Skin epidermis (tissue), 12 donors: ENCODE results near the gene B3GAT1.

Source experiments
- H3K27ac ChIP-seq, 21 experiments: fragments of 200-600 bp; sonication (generic) in 11 of 21; one replicate each; pipeline ENCODE4 v1.5.0; 2020; ENCODE audit warnings: mild to moderate bottlenecking in 3 of 21, inconsistent platforms in 2 of 21, moderate library complexity in 2 of 21
- H3K4me3 ChIP-seq, 7 experiments: fragments of 200-600 bp; sonication (generic) in 2 of 7; one replicate each; pipeline ENCODE4 v1.5.0; 2020; ENCODE audit warnings: inconsistent platforms in 2 of 7, mild to moderate bottlenecking in 2 of 7, moderate library complexity in 1 of 7

Gene B3GAT1

GRCh38 chr11:134362192-134362901 lies 49.7 kb downstream of the B3GAT1 start:
- Histone ChIP-seq H3K27ac (no peak overlapping the region), H3K4me3 (no peak overlapping the region)

DNA sequence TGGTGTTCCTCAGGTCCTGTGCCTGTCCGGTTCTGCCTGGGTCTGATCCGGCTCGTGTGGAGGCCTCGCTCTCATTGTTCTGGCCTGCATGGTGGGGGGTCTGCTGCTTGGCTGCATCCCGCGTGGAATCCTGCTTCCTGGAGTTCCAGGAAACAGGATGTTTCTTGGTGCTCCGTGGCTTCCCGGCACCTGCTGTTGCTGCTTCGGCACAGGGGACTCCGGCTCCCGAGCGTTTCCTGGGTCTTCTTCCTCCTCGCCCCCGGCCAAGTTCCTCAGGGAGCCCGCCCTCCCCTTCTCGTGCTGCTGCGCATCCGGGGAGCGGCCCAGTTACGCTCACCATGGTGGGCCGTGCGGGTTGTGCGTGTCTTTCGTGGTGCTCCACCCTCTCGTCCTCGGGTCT lies 50.4 kb downstream of the B3GAT1 start:
- Histone ChIP-seq H3K4me3 (no peak overlapping the region), H3K27ac (no peak overlapping the region)

GRCh38 chr11:134360050-134360835 lies 51.8 kb downstream of the B3GAT1 start:
- Histone ChIP-seq H3K4me3 (no peak overlapping the region), H3K27ac (no peak overlapping the region)

DNA sequence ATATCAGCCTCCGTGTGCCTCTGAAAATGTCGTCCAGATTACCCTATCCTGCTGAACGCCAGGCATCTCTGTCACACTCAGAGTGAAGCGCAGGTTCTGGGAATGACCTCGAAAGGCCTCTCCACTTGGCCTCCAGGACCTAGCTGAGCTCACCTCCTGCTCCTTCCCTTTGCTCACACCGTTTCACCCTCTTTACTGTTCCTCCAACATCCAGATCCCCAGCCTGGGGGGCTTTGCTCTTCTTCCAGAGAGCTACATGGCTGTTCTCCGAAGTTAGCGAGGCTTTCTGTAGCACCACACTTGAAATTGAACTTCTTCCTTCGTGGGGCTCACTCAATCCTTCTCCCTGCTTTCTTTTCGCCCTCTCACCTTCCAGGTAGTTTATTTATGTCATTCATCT lies 52.4 kb downstream of the B3GAT1 start:
- Histone ChIP-seq H3K27ac (no peak overlapping the region), H3K4me3 (no peak overlapping the region)

GRCh38 chr11:134358856-134359490 lies 53.1 kb downstream of the B3GAT1 start:
- Histone ChIP-seq H3K4me3 (no peak overlapping the region), H3K27ac (no peak overlapping the region)

GRCh38 chr11:134358165-134358855 lies 53.7 kb downstream of the B3GAT1 start:
- no peak overlapping the region for H3K27ac ChIP-seq
- H3K4me3 ChIP-seq = no peak overlapping the region

DNA sequence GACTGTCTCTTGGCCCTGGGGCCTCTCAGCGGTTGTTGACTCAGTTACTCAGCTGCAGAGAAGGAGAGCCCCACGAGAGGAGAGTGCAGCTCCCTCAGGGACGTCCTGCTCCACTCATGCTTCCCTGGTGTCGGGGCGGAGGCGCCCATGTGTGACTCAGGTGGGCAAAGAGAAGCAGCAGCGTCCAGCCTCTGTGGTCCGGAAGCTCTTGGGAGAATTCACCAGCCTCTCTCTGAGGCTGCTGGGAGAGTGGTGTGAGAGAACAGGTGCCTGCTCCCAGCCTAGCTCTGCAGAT lies 54.5 kb downstream of the B3GAT1 start:
- no peak overlapping the region for H3K4me3 ChIP-seq
- no peak overlapping the region for H3K27ac ChIP-seq

DNA sequence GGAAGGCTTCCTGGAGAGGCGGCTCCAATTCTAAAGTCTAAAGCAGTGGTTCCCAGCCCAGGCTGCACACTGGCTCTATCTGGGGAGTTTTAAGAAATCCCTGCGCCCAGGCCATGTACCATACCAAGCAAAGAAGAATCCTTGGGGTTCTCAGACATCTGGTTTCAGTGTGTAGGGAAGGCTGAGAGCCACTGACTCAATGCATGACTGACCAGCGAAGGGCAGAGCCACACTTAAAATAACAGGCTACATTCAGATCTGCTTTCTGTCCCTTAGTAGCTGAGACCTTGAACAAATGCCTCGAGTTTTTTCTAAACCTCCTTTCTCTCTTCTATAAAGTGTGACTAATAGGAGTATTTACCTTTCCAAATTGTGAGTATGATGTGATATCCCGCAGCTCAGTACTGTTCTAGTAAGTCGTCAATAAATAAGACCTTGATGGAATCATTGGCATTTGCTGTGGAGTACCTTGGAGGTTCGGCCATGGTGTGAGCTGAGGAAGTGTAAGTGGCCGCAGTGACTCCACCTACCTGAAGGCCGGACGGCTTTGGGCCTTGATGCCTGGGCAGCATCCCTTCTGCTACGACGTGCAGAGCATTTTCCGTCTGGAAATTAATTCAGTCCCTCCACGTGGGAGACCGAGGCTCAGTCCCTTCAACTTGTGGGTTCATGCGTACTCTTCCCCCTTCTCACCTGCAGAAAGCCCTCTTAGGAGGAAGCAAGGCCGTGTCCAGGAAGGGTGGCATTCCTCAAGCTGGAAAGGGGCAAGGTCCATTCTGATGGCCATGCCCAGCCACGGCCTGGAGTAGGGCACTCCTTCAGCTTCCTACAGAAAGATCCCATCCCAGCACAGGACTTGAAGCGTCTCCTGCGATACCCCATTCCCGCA lies 55.1 kb downstream of the B3GAT1 start:
- Histone ChIP-seq H3K4me3 (no peak overlapping the region), H3K27ac (no peak overlapping the region)

DNA sequence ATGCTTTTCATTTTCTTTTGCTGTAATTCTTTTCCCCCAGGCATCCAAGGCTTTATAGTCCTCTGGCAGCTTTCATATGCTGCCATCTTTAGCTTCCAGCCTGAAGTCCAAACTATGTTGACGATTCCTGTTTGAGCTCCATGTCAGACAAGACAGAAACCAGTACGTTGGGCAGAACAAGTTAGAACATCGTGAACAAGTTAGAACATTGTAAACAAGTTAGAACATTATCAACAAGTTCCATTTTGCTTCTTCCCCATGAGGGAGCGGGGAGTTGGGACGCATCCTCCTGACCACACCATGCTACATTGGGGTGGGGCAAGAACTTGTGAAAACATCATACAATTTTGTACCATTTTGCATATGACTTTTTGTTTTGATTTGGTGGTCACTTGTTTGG lies 56.4 kb downstream of the B3GAT1 start:
- Histone ChIP-seq H3K27ac (no peak overlapping the region), H3K4me3 (no peak overlapping the region)

- Histone ChIP-seq H3K4me3 (no peak overlapping the region), H3K27ac (no peak overlapping the region)
Measured at GRCh38 chr11:134355136-134355535, 56.9 kb downstream of the B3GAT1 start.

DNA sequence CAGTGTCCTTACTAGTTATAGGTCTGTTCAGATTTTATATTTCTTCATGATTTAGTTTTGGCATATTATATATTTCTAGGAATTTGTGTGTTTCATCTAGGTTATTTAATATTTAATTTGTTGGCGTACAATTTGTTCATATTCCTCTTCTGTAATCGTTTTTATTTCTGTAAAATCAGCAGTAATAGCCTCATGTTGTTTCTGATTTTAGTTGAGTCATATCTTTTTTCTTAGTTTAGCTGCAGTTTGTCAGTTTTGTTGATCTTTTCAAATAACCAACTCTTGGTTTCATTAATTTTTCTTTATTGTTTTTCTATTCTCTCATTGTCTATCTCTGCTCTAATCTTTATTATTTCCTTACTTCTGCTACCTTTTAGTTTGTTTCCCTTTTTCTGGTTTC lies 59.9 kb downstream of the B3GAT1 start:
- Histone ChIP-seq H3K4me3 (no peak overlapping the region), H3K27ac (no peak overlapping the region)

- Histone ChIP-seq H3K27ac (peak overlapping the region in 1 of 21 experiments; percentile 36), H3K4me3 (no peak overlapping the region)
Measured at GRCh38 chr11:134350381-134350780, 61.7 kb downstream of the B3GAT1 start.

DNA sequence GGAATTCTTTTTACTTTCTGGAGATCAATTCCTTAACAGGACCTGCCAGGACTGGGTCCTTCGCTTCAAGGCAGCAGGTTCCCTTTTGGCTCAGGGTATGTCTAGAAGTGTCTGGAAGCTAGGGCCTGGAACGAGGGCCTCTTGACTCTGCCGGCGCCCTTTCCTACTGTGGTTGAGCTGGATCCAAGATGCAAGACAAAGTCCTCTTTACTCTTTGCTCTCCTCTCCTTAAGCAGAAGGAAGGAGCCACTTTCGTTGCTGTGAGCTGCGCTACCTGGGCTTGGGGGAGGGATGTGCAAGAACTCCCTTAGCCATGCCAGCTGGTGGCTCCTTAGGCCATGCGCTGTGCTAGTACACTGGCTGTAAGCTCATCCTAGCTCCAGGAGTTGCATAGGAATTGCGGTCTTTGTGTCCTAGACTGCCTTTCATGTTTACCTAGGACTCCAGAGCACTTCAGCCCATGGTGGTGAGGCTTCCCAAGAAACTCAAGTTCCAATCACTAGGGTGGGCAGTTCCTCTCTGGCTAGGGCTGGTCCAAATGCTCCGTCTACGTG lies 62.2 kb downstream of the B3GAT1 start:
- H3K4me3 ChIP-seq = no peak overlapping the region
- H3K27ac ChIP-seq = peak overlapping the region in 1 of 21 experiments; percentile 36

DNA sequence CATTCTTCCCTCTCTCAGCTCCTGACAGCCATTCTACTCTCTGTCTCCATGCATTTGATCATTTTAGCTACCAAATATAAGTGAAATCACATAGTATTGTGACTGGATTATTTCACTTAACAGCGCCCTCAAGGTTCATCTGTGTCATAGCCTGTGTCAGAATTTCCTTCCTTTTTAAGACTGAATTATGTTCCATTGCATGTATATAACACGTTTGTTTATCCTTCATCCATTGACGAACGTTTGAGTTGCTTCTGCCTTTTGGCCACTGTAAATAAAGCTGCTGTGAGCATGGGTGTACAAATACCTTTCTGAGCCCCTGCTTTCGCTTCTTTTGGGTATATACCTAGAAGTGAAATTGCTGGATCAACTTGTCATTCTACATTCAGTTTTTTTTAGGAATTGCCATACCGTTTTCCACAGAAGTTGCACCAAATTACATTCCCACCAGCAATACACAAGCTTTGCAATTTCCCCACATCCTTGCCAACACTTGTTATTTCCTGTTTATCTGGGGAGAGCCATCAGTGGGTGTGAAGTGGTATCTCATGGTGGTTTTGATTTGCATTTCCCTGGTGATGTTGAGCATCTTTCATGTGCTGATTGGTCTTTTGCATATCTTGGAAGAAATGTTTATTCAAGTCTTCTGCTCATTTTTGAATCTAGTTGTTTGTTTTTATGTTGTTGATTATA lies 62.8 kb downstream of the B3GAT1 start:
- Histone ChIP-seq H3K27ac (peak overlapping the region in 1 of 21 experiments; percentile 36), H3K4me3 (no peak overlapping the region)

DNA sequence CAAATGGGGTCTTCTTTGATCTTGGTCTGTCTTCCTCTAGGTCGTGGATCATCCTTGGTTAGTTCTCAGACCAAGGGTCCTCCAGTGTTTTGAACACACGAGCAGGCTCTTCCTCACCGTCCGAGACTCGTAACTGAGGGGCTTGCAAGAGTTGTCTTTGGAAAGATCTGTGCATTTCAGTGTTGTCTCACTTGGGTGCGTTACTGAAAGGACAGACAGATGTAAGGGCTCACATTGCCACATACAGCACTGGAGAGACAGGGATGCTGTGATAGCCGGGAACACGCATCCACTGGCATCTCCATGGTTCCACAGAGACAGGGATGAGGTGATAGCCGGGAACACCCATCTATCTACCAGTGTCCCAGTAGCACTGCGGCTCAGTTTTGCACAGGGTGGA lies 64.6 kb downstream of the B3GAT1 start:
- no peak overlapping the region for H3K4me3 ChIP-seq
- H3K27ac ChIP-seq = no peak overlapping the region

DNA sequence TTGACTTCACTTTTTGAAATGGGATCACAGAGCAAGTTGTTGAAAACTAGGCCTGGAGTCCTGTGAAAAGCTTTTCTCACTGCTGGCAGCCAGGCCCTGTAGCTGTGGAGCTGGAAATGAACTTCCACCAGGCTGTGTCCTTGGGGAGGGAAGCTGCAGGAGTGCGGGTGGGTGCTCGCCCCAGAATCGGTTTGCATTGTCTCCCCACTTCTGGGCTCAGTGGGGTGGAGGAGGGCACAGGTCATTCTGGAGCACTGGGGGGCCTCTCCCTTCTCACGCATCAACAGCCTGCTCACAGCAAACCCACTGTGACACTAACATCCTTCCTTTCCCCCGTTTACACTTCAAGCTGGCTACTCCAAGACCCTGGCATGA lies 65.1 kb downstream of the B3GAT1 start:
- no peak overlapping the region for H3K4me3 ChIP-seq
- no peak overlapping the region for H3K27ac ChIP-seq

- no peak overlapping the region for H3K27ac ChIP-seq
- no peak overlapping the region for H3K4me3 ChIP-seq
Measured at GRCh38 chr11:134346101-134346975, 65.7 kb downstream of the B3GAT1 start.

DNA sequence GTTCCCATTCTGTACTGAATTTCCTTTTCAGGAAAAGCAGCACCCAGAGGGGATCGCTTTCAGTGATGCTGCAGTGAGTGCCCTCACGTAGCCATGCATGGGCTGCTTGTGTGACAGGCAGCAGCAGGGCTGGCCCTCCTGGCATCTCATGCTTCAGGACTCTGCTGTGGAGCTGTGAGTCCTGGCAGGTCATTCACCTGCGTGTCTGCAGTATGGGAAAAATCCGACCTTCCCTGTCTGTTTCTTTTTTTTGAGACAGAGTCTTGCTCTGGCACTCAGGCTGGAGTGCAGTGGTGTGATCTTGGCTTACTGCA lies 66.8 kb downstream of the B3GAT1 start:
- H3K27ac ChIP-seq = no peak overlapping the region
- H3K4me3 ChIP-seq = no peak overlapping the region
